GM21786 (cell line): ENCODE results near the gene GDF2.
A peak's percentile ranks its signal among the peaks of the same experiment; 100 is the strongest.

Experiments
- ATAC-seq: cut with Tn5 transposase; IDR thresholded peaks from one replicate; pipeline ENCODE4 v1.9.1; 2021; ENCODE audit not compliant: unreplicated experiment

The GDF2 gene

DNA sequence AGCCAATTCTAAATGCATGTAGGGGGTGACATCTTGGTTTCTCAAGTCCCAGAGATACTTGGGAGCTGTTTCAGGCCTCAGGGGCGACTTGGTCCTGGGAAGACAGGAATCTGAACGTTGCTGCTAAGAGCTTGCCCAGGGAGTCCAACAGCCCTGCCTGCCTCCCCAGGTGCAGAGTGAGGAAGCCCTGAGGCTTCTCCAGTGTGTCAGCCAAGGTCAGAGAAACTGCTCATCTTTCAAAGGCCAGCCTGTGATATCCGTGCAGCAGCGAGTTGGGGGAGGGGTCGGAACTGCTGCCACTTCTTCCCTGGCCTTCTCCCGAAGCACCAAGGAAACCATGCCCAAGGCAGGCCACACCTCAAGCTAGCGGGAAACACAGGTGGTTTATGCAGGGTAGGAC, 9.7 kb downstream of the GDF2 start:
- ATAC-seq: no peak

DNA sequence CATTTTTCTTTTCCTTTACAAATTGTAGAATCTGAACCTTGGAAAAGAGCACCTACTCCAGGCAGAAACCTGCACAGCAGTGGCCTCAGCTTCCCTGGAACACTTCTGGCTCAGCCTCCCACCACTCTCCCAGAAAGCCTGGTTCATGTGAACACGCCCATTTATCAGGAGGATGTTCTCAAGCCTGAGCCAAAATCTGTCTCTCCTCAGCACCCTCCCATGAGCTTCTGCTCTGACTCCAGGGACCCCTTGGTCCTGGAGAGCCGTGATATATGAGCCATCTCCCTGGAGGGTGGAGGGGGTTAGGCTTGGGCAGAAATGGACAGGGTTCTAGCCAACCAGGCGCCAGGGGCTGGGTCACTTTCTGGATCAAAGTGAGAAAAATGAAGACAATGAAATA, 10.1 kb downstream of the GDF2 start:
- no peak for ATAC-seq

DNA sequence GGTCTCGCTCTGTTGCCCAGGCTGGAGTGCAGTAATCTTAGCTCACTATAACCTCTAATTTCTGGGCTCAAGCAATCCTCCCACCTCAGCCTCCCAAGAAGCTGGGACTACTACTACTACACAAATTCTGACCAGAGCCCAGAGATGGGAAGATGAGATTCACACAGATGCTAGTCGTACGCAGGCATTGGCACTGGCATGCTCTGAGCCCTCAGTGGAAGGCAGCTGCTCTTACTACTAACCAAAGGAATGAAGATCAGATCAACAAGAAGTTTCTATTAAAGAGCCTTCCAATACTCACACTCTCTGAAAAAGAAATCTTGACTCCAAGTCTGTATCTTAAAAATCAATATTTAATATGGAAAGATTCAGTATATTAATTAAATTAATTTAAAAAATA, 10.7 kb downstream of the GDF2 start:
- no peak for ATAC-seq

DNA sequence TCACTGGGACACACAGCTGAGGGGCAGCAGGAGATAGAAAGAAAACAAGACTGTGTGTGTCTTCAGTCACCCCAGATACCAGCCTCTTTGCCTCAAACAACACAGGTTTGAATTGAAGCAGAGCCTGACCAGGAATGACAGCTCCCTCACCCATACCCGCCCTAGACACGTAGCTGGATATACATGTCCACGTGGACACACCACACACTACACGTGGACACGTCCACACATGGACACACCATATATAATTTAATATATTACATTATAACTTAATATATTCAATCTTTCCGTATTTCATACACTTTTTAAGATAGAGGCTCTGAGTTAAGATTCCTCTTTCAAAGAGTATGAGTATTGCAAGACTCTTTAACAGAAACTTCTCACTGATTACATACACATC, 11.3 kb downstream of the GDF2 start:
- ATAC-seq: no peak

DNA sequence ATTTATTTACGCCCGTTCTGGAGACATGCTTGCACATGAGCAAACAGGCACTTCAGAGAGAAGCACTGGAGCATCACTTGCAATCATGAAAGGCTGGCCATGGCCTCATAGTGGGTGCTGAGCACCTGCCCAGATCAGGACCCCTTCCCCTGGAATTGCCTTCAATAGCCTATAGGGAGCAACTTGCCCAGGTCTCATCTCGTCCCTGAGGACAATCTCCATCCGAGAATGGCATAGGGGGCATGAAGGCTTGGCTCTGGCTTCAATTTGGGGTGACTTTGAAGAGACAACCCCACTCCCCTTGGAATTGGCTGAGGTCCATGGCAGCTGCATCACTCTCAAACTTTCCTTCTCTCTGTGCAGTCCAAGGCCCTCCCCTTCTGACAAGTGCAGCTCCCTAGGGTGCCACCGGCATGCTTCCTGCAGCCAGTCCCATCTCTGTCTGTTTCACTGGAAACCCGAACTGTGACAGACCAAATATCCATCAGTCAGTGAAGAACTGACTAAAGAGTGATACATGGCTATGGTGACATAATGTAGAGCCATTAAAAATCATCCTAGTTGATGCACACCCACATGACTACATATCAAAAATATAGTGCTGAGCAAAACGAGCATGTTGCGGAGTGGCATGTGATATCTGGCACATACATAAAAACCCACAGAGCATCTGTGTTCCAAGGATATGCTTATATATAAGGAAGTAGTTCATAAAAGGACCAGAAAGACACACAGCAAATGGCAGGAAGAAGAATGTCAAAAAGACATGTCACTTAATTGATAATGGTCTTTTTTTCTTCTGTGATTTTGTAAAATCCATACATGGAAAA, 12.4 kb downstream of the GDF2 start:
- no peak for ATAC-seq

DNA sequence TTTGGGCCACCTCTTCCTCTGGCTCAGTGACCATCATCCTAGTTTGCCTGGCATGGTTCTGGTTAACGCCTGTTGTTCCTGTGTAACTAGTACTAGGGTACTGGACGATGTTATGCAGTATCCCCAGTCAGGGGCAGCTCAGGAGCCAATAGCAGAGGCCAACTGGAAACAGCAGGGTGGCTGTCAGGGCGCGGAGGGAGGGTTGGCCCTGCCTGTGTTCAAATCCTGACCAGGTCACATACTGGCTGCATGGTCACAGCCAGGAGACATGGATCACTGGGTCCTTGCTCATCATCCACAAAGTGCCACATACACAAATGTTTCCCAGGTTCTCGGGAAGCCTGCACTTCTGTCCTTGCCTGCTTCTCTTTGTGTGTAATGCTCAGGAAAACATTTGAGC, 13.7 kb downstream of the GDF2 start:
- ATAC-seq: no peak

DNA sequence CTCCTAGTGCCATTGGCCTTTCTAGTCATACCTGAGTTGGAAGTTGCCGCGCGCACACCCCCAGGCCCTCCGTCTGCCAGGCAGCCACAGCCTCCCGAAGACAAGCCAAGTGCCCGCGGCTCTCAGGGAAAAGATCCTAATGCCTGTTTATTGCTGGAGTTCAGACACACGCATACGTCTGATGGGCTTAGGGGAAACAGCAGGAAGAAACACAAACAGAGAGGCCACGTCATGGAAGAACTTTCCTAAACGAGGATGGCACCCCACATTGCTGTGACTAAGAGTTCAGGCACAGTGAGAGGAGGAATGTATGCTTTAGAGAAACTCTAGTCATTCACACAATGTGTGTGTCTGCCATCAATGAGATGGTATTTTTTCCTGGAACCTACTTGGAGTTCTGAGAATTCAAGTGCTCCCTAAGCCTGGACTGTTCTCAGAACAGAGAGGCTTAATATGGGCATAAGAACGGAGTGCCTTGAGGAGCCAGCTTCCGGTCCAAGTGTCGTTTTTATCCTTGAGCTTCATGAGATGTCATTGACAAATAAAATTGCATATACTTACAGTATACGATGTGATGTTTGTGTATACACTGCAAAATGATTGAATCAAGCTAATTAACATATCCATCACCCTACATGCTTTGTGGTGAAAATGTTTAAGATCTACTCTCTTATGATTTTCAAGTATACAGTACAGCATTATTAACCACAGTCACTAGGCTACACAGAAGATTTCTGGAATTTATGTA, 14.3 kb downstream of the GDF2 start:
- ATAC-seq: no peak

DNA sequence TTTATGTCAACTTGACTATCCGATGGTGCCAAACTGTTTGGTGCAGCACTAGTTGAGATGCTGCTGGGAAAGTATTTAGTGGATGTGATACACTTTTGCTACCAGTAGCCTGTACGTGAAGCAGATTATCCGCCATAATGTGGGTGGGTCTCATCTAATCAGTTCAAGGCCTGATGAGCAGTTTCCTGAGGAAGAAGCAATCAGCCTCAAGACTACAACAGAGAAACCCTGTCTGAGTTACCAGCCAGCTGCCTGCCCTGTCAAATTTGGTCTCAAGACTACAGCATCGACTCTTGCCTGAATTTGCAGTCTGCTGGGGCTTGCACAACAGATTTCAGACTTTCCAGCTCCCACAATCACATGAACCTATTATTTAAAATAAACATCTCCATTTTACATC, 15.1 kb downstream of the GDF2 start:
- ATAC-seq: no peak

DNA sequence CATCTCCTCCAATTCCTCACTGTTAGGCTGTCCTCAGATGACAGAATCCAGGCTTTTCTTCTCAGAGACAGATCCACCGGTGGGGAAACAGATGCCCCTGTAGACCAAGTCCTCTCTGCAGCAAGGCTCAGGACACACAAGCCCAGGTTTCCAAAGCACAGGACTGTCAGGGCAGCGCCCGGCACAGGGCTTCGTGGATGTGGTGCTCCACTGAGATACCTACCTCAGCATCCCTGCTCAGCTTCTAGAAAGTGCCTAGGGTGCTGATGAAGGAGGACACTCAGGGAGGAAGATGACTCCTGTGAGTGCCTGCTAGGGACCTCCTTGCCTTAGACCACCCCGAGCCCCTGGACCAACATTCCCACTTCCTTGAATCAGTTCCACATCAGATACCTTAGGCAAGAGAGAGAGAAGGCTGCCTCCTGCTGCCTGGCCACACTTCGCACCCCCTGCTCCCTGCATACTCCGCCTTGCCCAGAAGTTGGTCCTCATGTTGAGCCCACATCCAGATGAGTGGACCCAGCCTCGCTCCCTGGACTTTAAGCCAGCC, 17.0 kb downstream of the GDF2 start:
- no peak for ATAC-seq

DNA sequence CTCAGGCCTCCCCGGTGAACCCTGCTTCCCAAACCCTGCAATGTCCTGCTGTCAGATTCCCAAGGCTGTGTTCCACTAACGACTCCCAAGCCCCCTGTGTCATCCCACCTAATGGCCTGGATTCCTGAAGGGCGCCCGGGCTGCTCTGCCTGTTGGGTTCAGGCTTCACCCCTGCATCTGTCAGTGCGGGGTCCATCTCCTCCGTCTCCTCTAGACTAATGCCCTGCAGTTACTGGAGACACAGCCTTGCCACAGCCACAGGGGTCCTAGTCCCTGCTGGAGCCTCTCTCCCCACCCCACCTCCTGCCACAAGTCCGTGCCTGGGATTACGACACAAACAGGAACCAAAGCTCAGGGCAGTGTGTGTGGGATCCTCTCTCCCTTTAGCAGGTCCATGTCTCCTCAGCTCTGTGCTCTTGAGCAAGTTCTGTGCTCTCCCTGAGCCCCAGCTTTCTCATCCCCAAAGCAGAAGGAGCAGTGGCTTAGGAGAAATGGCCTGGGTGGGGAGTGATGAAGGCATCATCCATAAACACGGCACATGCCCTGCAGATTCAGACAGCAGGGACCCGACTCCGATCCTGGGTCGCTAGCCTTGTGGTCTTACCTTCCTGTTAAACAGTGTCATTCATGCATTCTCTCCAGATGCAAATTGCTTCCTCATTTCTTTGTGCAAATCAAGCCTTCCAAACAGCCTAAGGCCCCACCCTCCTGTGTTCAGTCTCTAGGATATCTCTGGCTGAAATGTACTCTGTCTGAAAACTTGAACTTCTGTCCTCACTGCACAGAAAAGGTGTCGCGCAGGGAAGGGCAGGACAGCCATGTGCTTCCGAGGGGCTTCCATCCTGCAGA, 17.7 kb downstream of the GDF2 start:
- no peak for ATAC-seq

DNA sequence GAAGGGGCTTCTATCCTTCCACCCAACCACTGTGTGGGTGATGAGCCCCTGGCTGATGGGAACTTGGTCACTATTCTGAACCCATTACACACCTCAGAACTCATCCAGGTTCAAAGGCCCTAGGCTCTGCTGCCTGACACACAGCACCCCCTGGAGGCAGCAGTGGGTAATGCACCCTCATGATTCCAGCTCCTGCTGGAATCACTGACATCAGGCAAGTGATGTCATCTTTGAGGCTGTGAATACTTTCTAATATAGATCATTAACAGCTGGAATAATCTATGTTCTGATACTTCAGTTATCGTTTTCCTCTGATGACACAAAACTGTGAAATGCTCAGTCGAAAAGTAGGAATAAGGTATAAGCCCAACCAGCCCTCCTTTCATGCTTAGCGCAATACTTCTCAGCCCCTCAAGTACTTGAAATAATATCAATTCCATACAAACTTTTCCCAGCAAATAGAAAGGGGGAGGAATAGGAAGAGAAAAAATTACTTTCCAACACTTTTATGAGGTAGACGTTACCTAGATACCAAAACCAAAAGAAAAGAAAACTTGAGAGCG, 18.4 kb downstream of the GDF2 start:
- peak; percentile 47 for ATAC-seq

DNA sequence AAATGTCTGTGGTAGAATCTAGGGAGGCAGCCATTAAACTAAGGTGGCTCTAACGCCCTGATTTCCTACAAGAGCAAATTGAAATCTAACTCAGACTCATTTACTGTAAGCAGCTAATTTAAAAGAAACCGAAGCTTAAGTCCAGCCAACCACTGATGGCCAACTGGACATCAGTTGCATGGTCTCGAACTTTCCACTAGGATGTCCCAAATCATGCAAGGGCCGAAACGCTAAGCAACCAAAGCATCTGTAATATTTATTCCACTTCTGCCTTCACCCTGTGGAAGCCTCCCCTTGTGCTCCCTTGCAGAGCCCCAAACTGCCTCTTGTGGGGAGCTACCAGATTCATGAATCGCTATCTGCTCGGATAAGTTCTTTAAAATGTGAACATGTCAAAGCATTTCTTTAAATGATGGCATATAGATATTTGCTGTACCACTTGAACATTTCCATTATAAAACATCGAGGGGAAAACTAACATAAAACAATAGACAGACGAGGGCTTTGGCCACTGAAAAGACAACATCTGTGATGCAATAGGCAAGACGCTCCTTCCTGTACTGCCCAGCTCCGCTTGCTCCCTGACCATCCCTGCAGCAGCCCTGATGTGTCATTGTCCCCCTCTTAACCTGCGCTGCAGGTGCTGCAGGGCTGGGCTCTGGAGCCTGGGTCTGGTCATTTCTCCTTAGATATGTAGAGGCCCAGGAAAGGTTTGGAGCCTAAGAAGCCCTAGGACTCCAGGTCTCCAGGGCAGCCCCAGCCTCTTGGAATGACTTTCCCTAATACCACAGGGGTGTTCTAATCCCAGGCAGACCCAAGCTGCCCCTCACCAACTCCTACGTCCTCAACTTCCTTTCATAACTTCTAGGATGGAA, 23.0 kb downstream of the GDF2 start:
- no peak for ATAC-seq

DNA sequence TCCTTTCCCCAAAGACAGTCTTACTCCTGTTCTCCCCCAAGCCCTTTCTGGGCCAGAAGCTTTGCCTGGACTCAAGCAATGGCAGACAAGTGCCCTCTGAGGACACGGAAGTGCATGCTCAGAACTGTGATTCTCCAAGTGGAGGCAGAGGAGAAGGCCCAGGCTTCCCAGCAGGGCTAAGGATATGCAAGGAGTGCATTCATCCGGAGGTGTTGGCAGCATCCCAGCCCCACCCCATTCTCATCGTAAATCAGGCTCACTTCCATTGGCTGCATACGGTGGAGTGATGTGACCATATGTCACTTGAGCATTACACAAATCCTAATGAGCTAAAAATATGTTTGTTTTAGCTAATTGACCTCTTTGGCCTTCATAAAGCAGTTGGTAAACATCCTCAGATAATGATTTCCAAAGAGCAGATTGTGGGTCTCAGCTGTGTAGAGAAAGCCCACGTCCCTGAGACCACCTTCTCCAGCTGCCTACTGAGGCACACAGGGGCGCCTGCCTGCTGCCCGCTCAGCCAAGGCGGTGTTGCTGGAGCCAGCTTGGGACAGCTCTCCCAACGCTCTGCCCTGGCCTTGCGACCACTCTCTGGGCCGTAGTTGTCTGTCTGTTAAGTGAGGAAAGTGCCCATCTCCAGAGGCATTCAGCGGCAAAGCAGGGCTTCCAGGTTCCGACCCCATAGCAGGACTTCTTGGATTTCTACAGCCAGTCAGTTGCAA, 24.5 kb downstream of the GDF2 start:
- no peak for ATAC-seq

DNA sequence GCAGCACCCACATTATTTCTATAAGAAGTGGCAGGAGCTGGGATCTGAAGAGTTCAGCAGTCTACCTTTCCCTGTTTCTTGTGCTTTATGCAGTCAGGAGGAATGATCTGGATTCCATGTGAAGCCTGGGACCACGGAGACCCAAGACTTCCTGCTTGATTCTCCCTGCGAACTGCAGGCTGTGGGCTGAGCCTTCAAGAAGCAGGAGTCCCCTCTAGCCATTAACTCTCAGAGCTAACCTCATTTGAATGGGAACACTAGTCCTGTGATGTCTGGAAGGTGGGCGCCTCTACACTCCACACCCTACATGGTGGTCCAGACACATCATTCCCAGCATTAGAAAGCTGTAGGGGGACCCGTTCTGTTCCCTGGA, 25.0 kb downstream of the GDF2 start:
- ATAC-seq: no peak

DNA sequence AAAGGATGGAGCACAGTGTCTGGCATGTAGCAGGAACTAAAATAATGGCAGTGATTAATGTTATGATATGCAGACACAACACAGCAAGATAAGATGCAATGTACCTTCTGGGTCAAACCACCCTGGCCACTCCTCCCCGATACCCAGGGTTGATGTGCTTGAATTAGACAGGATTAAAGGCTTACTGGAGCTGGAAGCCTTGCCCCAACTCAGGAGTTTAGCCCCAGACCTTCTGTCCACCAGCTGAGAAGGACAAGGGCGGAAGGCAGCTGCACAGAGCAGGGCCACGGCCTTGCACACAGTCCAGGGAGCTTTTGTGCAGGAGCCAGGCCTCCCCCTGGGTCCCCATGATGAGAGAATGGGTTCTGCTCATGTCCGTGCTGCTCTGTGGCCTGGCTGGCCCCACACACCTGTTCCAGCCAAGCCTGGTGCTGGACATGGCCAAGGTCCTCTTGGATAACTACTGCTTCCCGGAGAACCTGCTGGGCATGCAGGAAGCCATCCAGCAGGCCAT, 25.9 kb downstream of the GDF2 start, which contains the start of gene RBP3:
TSS of gene RBP3 (plus strand) at position 226 of the 514 bp plus-strand sequence. CDS start at position 348, 122 bp downstream.
- ATAC-seq: no peak

DNA sequence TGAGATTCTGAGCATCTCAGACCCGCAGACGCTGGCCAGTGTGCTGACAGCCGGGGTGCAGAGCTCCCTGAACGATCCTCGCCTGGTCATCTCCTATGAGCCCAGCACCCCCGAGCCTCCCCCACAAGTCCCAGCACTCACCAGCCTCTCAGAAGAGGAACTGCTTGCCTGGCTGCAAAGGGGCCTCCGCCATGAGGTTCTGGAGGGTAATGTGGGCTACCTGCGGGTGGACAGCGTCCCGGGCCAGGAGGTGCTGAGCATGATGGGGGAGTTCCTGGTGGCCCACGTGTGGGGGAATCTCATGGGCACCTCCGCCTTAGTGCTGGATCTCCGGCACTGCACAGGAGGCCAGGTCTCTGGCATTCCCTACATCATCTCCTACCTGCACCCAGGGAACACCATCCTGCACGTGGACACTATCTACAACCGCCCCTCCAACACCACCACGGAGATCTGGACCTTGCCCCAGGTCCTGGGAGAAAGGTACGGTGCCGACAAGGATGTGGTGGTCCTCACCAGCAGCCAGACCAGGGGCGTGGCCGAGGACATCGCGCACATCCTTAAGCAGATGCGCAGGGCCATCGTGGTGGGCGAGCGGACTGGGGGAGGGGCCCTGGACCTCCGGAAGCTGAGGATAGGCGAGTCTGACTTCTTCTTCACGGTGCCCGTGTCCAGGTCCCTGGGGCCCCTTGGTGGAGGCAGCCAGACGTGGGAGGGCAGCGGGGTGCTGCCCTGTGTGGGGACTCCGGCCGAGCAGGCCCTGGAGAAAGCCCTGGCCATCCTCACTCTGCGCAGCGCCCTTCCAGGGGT, 26.6 kb downstream of the GDF2 start:
- no peak for ATAC-seq

DNA sequence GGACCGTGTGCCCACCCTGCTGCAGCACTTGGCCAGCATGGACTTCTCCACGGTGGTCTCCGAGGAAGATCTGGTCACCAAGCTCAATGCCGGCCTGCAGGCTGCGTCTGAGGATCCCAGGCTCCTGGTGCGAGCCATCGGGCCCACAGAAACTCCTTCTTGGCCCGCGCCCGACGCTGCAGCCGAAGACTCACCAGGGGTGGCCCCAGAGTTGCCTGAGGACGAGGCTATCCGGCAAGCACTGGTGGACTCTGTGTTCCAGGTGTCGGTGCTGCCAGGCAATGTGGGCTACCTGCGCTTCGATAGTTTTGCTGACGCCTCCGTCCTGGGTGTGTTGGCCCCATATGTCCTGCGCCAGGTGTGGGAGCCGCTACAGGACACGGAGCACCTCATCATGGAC, 27.3 kb downstream of the GDF2 start:
- no peak for ATAC-seq

DNA sequence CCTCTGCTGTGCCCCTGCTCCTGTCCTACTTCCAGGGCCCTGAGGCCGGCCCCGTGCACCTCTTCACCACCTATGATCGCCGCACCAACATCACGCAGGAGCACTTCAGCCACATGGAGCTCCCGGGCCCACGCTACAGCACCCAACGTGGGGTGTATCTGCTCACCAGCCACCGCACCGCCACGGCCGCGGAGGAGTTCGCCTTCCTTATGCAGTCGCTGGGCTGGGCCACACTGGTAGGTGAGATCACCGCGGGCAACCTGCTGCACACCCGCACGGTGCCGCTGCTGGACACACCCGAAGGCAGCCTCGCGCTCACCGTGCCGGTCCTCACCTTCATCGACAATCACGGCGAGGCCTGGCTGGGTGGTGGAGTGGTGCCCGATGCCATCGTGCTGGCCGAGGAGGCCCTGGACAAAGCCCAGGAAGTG, 27.7 kb downstream of the GDF2 start:
- no peak for ATAC-seq
